CD4-positive, alpha-beta T cell treated with Interleukin-17A for 4 hours (primary cell): Measurements from ENCODE around the gene B4GALT3.

Experiments used
- DNase-seq: peaks from one replicate; pipeline ENCODE4 v3.0.0-alpha.2; 2020; ENCODE audit warnings: mixed read lengths

The B4GALT3 gene

GRCh38 chr1:161161652-161162051 lies 15.7 kb downstream of the B4GALT3 start:
- DNase-seq: no peak

- DNase-seq: no peak
Measured at GRCh38 chr1:161160671-161161145, 16.6 kb downstream of the B4GALT3 start.

- DNase-seq: no peak
Measured at GRCh38 chr1:161159913-161160243, 17.4 kb downstream of the B4GALT3 start.

- peak; percentile 95 for DNase-seq
Measured at GRCh38 chr1:161159087-161159912, 18.0 kb downstream of the B4GALT3 start, which contains the start of gene USP21. Gene USP21 (plus strand): TSS chr1:161159500. CDS start chr1:161160641, 1,141 bp downstream.

- DNase-seq: no peak
Measured at GRCh38 chr1:161158316-161159010, 18.8 kb downstream of the B4GALT3 start.

- DNase-seq: no peak
Measured at GRCh38 chr1:161157867-161158266, 19.4 kb downstream of the B4GALT3 start.

- peak; percentile 80 for DNase-seq
Measured at GRCh38 chr1:161153682-161154337, 23.5 kb downstream of the B4GALT3 start, which contains the start of gene UFC1. Gene UFC1 (plus strand): TSS chr1:161153978. CDS start chr1:161153998, 20 bp downstream.

GRCh38 chr1:161153176-161153575 lies 24.1 kb downstream of the B4GALT3 start:
- no peak for DNase-seq

GRCh38 chr1:161145832-161146231 lies 31.5 kb downstream of the B4GALT3 start:
- DNase-seq: no peak

- no peak for DNase-seq
Measured at GRCh38 chr1:161140755-161141400, 36.4 kb downstream of the B4GALT3 start.

GRCh38 chr1:161139766-161140165 lies 37.5 kb downstream of the B4GALT3 start:
- peak; percentile 67 for DNase-seq

GRCh38 chr1:161138431-161138830 lies 38.9 kb downstream of the B4GALT3 start:
- no peak for DNase-seq

GRCh38 chr1:161137881-161138280 lies 39.4 kb downstream of the B4GALT3 start:
- no peak for DNase-seq

GRCh38 chr1:161133220-161133740 lies 44.0 kb downstream of the B4GALT3 start:
- no peak for DNase-seq

GRCh38 chr1:161132410-161133219 lies 44.7 kb downstream of the B4GALT3 start, which contains the start of gene DEDD:
Gene DEDD (minus strand): TSS chr1:161132667. CDS start chr1:161124462, 8,205 bp downstream.
- peak; percentile 90 for DNase-seq

GRCh38 chr1:161131523-161132409 lies 45.5 kb downstream of the B4GALT3 start:
- no peak for DNase-seq

GRCh38 chr1:161130266-161130665 lies 47.0 kb downstream of the B4GALT3 start:
- no peak for DNase-seq

- DNase-seq: no peak
Measured at GRCh38 chr1:161128591-161129420, 48.5 kb downstream of the B4GALT3 start.

GRCh38 chr1:161127649-161128048 lies 49.7 kb downstream of the B4GALT3 start:
- DNase-seq: no peak

GRCh38 chr1:161122967-161123366 lies 54.3 kb downstream of the B4GALT3 start:
- no peak for DNase-seq
